Measurements from ENCODE around the gene DEFB126. TPM values are rescaled to one million over a fixed set of nuclear protein-coding genes. Genes with fewer than 3 reads are reported as not detected.
A peak's percentile ranks its signal among the peaks of the same experiment; 100 is the strongest.
"Not testable (repeated sequence)": the region's sequence is repeated elsewhere in the genome, so short reads cannot be mapped to it uniquely, and the experiment has no call there.

DEFB126 gene
- not detected in 2 replicates for total RNA-seq (2014; rRNA removed; shearing (Covaris generic))

DNA sequence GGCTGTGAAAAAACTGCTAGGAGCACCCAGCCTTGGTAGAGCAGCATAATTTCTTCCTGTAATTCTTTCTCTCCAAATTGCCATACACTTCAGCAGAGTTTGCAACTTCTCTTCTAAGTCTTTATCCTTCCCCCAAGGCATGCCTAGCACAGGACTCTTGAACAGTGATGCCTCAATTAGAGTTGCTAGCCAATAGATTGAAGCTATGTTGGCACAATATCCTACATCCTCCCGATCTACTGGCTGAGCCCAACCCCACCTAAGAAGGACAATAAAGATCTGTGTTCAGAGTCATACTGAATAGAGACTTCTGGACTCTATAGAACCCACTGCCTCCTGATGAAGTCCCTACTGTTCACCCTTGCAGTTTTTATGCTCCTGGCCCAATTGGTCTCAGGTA, at the start of gene DEFB126:
Gene DEFB126, plus strand, starts transcription at position 301 of the 400 bp plus-strand sequence. Its CDS starts 39 bp downstream, at position 340.
- DNase-seq (ENCODE audit: low spot score): no peak

- DNase-seq (ENCODE audit: low spot score): no peak
These were observed 48.7 kb upstream of the DEFB126 start for GRCh38 chr20:93641-94040.

- no peak for DNase-seq (ENCODE audit: low spot score)
These were observed 47.2 kb upstream of the DEFB126 start for GRCh38 chr20:95215-95614.

DNA sequence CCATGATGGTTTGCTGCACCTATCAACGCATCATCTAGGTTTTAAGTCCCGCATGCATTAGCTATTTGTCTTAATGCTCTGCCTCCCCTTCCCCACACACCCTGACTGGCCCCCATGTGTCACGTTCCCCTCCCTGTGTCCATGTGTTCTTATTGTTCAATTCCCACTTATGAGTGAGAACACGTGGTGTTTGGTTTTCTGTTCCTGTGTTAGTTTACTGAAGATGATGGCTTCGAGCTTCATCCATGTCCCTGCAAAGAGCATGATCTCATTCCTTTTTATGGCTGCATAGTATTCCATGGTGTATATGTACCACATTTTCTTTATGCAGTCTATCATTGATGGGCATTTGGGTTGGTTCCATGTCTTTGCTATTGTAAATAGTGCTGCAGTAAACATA, 44.7 kb upstream of the DEFB126 start:
- DNase-seq (ENCODE audit: low spot score): not testable (repeated sequence)

DNA sequence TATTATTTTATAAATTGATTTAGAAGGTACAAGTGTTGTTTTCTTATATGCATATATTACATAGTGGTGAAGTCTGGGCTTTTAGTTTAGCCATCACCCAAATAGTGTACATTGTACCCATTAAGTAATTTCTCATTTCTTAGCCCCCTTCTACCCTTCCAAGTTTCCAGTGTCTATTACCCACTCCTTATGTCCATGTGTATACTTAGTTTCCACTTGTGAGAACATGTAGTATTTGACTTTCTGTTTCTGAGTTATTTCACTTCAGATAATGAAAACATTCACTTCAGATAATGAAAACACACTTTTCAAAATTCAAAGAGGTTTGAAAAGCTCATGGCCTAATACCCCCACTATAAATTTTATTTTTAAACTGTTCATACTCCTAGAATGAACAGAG, 40.4 kb upstream of the DEFB126 start:
- DNase-seq (ENCODE audit: low spot score): no peak

DNA sequence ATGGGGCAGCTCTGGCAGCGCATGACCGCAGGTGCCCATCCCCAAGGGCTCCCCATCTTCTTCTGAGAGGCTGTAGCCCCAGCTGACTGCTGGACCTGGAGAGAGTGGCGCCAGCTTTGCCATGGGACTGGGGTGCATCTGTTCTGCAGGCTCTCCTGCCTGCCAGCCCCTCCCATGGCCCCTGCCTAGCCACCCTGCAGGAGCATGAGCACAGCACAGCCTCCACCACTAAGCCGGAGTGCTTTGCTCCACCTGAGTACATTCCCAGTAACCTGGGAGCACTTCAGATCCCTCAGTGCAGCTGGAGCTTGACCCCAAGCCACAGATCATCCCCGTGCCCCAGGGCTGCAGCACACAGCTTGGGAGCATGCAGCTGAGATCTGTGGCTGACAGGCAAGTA, 38.9 kb upstream of the DEFB126 start:
- no peak for DNase-seq (ENCODE audit: low spot score)

- no peak for DNase-seq (ENCODE audit: low spot score)
These were observed 30.0 kb upstream of the DEFB126 start for GRCh38 chr20:112396-112795.

- no peak for DNase-seq (ENCODE audit: low spot score)
These were observed 24.9 kb upstream of the DEFB126 start for GRCh38 chr20:117518-117917.

DNA sequence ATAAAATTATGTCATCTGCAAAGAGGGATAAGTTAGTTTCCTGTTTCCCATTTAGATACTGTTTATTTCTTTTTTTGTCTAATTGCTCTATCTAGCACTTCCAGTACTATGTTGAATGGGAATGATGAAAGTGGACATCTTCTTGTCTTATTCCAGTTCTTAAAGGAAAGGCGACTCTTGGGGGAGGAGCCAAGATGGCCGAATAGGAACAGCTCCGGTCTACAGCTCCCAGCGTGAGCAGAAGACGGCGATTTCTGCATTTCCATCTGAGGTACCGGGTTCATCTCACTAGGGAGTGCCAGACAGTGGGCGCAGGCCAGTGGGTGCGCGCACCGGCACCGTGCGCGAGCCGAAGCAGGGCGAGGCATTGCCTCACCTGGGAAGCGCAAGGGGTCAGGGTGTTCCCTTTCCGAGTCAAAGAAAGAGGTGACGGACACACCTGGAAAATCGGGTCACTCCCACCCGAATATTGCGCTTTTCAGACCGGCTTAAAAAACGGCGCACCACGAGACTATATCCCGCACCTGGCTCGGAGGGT, 12.5 kb upstream of the DEFB126 start:
- not testable (repeated sequence) for DNase-seq (ENCODE audit: low spot score)

GRCh38 chr20:137668-138490, 4.5 kb upstream of the DEFB126 start:
- peak; percentile 53 for DNase-seq (ENCODE audit: low spot score)

GRCh38 chr20:145877-146276, 3.5 kb downstream of the DEFB126 start:
- DNase-seq (ENCODE audit: low spot score): no peak

GRCh38 chr20:152131-152530, 9.7 kb downstream of the DEFB126 start:
- no peak for DNase-seq (ENCODE audit: low spot score)

DNA sequence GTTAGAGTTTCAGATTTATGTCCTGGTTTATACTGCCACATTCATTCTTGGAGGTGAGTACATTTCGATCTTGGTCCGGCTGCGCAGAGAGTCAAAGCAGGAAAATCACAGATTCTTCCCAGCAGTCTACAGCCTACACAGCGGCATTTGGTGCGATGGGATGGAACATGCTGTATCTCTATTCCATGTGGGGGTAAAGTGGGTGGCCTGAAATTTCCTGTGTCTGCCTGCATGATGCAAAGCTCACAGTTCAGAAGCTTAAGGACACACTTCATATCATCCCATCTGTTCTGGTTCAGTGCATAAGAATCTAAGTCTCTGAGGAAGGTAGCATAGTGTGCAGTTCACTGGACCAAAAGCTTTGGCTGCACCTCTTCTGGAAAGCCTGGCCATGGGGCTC, 14.8 kb downstream of the DEFB126 start, which contains the start of gene DEFB127:
Gene DEFB127, plus strand, starts transcription at position 301 of the 400 bp plus-strand sequence. Its CDS starts 91 bp downstream, at position 392.
- no peak for DNase-seq (ENCODE audit: low spot score)

DNA sequence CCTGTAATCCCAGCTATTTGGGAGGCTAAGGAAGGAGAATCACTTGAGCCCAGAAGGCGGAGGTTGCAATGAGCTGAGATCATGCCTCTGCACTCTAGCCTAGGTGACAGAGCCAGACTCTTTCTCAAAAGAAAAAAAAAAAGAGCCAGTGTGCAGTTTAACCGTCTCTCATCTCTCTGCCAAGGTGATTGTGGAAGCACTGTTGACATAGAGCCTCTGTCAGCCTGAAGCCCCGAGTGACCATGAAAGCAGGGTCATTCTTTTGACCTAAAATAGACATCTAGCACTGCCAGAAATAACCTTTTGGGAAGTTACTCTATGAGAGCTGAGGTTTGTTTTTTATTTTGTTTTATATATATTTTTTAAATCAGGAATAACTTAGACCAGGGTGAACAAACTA, 22.2 kb downstream of the DEFB126 start:
- DNase-seq (ENCODE audit: low spot score): no peak

DNA sequence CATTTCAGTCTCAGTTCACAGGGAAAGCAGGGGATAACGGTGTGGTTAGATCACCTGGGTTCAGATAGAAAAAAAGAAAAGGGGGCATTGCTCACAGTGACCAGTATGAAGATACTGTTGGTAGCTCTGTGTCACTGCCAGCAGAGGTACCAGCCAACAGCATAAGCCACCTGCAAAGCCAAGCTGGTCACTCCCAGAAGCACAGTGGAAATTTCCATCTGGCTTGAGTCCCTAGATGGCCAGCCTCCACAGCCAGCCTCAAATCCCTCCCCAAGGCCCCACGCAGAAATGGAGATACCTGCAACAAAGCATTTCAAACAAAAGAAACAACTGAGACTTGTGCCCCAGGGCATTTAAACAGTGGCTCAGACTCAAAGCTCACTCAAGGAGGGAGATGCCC, 26.5 kb downstream of the DEFB126 start:
- no peak for DNase-seq (ENCODE audit: low spot score)

DNA sequence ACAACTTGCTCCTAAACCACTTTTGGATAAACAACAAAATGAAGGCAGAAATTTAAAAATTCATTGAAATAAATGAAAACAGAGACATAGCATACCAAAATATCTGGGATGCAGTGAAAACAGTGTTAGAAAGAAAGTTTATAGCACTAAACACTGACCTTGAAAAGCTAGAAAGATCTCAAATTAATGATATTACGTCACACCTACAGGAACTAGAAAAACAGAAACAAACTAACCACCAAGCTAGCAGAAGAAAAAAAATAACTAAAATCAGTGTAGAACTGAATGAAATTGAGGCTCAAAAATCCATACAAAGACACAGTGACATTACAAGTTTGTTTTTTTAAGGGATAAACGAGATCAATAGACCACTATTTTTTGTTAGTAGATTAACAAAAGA, 41.9 kb downstream of the DEFB126 start:
- DNase-seq (ENCODE audit: low spot score): no peak

DNA sequence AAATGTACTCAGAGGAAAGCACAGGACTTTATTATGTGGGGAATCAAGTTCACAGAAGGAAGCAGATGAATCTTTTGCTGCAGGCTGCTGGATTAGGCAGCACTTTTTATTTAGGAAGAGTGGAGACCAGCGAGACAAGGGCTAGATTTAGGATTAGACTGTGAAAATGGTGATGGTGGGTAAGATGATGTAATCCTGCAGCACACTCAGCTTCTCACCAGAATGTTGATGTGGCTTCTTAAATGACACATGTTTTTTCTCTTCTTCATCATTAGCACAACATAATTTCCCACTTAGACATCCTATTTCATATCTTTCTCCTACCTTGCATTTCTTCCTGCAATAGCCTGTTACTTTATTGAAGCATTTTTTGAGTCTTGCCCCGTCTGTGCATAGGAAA, 45.3 kb downstream of the DEFB126 start:
- DNase-seq (ENCODE audit: low spot score): no peak

- no peak for DNase-seq (ENCODE audit: low spot score)
These were observed 47.2 kb downstream of the DEFB126 start, which contains the start of gene DEFB128 for GRCh38 chr20:189611-190010. TSS of gene DEFB128 (minus strand) at chr20:189711. CDS start at chr20:189623, 88 bp downstream.

Other genes with a start within 250 kb of the DEFB126 start
- gene DEFB125, start 54.9 kb upstream of the DEFB126 start, total RNA-seq (2014; rRNA removed; shearing (Covaris generic)): not detected in 2 replicates
- gene DEFB127, start 14.9 kb downstream of the DEFB126 start, total RNA-seq (2014; rRNA removed; shearing (Covaris generic)): not detected in 2 replicates
- not detected in 2 replicates for gene DEFB128, start 47.1 kb downstream of the DEFB126 start, total RNA-seq (2014; rRNA removed; shearing (Covaris generic))
- not detected in 2 replicates for gene DEFB129, start 84.7 kb downstream of the DEFB126 start, total RNA-seq (2014; rRNA removed; shearing (Covaris generic))
- gene DEFB132, start 115.1 kb downstream of the DEFB126 start, total RNA-seq (2014; rRNA removed; shearing (Covaris generic)): not detected in 2 replicates
- gene C20orf96, start 148.2 kb downstream of the DEFB126 start, total RNA-seq (2014; rRNA removed; shearing (Covaris generic)): 1.6 TPM in 2 replicates
- gene ZCCHC3, start 155.0 kb downstream of the DEFB126 start, total RNA-seq (2014; rRNA removed; shearing (Covaris generic)): 7.6 and 8.2 TPM in 2 replicates
- gene SOX12, start 183.0 kb downstream of the DEFB126 start, total RNA-seq (2014; rRNA removed; shearing (Covaris generic)): 1.9 and 2.2 TPM in 2 replicates
- gene NRSN2, start 204.5 kb downstream of the DEFB126 start, total RNA-seq (2014; rRNA removed; shearing (Covaris generic)): 69.6 and 72.8 TPM in 2 replicates
- gene TRIB3, start 238.2 kb downstream of the DEFB126 start, total RNA-seq (2014; rRNA removed; shearing (Covaris generic)): 69.2 and 99.3 TPM in 2 replicates

All from H4 (cell line).